Stimulated activated CD8-positive, alpha-beta memory T cell treated with anti-CD3 and anti-CD28 coated beads, Interleukin-15, amount 100 ng/mL, for 4 hours (primary cell): Measurements from ENCODE around the gene EFNA5.
"Not testable (repeated sequence)": the region's sequence is repeated elsewhere in the genome, so short reads cannot be mapped to it uniquely, and the experiment has no call there.

Source experiments
- DNase-seq, 2 donors: peaks; one replicate each; pipeline ENCODE4 v3.0.0-alpha.2; 2020; ENCODE audit warnings: low read depth in 2 of 2

EFNA5 gene

DNA sequence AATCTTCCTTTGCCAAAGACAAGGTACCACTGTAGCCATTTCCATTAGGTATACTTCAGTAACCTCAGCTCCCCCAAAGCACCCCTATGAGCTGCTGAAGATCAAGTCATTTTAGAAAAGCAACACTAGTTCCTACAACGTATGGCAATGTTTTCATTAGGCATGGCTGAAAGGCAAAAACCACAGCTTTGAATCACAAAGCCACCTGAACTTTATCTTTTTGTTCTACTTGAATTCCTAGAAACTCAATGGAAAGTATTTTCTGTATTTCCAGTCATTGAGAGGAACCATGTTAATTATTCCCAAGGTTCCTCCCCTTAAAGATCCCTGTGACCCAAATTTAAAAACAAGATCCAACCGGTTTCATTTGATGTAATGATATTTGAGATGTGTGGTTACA, 152.1 kb downstream of the EFNA5 start:
- DNase-seq: no peak

GRCh38 chr5:107518190-107518589, 152.5 kb downstream of the EFNA5 start:
- DNase-seq: no peak

DNA sequence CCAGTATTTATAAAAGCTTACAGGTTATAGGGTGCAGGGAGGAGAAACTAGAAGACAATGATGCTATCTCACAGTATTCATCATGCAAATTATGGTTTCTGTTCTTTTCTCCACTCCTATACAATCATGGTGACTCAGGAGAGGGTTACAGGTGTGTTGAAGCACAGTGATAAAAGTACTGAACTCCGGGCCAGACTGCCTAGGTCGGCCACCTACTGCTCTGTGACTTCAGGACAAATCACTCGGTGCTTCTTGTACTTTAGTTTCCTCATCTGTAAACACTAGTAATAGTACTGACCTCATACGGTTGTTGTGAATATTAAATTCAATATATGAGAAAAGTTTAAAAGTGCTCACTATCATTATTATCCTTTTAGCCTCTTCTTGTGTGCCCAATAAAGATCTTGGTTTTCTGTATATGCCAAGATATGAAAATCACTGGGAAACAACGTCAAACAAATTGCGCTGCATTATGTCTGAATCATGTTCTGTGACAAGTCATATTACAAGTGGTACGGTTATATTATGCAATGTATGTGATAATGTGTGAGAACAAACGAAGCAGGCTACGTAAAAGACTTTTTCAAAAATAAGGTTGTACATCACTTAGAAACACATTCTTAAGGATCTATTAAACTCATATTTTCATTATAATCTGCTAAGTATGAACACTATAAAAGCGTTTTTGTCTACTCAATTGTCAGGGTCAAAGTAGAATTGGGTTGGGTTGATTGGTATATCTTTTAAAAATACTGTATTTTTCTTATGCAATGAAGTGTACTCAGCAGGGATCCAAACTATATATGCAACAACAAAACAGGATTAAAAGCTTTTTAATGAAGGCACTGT, 153.3 kb downstream of the EFNA5 start:
- no peak for DNase-seq

- DNase-seq: no peak
Observed at GRCh38 chr5:107516452-107517184, 154.1 kb downstream of the EFNA5 start.

GRCh38 chr5:107515521-107516080, 155.1 kb downstream of the EFNA5 start:
- DNase-seq: no peak

- no peak for DNase-seq
Observed at GRCh38 chr5:107514305-107514704, 156.4 kb downstream of the EFNA5 start.

DNA sequence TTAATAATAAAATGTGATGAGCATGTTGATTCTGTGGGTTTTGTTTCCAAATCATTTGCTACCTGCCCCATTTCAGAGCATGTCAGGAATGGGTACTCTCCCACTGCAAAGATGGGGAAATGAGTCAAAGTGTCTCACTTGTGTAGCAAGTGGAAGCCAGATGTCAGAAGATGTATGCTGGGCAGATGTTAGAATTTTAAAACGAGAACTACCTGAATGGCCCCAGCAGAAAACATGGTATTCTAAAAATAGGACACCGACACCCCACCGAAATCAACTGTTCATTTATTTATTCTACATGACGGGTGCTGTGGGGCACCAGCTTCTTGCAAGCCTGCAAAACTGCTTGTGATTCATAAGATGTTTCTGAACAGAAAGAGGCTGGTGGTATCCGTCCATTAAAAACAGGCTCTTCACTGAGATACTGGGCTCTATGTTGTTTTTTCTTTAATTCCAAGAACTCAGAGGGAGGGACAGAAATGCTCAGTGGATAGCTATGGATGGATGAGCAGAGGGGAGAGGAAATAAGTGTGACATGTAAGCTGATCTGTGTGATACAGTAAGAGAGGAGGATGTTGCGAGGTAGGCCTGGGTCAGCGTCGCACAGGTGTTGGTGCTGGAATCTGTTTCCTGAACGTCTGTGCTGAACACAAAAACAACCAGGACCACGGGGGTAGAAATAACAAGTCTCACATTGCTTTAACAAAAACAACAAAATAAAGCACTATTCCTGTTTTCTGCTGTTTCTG, 157.2 kb downstream of the EFNA5 start:
- no peak for DNase-seq

GRCh38 chr5:107512029-107512428, 158.7 kb downstream of the EFNA5 start:
- DNase-seq: no peak

DNA sequence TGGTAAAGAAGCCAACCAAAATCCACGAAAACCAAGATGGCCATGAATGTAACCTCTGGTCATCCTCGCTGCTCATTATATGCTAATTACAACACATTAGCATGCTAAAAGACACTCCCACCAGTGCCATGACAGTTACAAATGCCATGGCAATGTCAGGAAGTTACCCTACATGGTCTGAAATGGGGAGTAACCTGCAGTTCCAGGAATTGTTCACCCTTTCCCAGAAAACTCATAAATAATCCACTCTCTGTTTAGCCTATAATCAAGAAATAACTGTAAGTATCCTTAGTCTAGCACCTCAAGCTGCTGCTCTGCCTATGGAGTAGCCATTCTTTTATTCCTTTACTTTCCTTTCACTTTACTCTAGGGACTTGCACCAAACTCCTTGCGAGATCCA, 160.6 kb downstream of the EFNA5 start:
- no peak for DNase-seq

DNA sequence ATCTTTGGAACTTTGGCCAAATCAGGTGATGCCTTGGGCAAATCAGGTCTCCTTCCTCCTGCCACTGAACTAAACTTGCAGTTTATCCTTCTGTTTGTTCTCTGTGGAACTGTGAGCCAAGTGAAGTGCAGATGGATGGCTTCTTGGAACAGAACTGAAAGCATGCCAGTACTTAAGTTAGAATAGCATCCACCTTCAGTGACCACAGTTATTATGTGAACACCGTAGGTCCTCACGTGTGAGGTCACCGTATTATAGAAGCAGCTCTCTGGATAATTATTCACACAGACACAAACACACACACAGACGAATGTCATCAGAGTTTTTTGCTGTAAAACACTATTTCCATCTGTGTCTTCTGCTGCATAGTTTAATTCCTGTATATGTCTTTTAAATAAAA, 162.6 kb downstream of the EFNA5 start:
- DNase-seq: no peak

DNA sequence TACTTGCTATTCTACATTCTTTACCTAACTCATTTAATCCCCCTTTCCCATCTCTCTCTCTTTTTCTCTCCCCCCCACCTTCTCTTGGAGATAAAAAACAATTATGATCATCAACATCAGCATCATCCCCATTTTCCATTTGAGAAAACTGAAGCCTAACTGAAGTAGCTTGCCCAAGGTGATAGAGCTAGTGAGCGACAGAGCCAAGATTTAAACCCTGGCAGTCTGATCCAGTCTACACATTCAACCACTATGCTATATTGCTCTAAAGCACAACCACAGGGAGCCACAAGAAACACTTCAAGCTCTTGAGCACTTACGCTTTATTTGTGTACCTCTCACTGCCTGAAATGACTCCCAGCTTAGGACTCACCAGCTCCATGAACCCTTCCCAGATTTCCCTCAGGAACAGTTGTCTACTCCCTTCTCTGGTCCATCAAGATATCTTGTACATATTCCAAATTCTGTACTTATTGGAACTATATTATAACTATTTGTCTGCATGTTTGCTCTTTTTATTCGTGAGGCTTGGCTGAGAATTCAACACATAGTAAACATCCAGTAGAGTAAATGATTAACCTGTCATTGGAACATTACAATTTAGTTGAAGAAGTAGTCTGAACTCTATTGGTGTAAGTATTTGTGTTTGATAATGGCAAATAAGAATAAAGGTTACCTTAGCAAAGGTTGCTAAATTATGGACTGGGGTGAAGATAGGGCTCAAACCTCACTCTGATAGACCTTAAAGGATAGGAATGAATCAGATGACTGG, 164.8 kb downstream of the EFNA5 start:
- no peak for DNase-seq

DNA sequence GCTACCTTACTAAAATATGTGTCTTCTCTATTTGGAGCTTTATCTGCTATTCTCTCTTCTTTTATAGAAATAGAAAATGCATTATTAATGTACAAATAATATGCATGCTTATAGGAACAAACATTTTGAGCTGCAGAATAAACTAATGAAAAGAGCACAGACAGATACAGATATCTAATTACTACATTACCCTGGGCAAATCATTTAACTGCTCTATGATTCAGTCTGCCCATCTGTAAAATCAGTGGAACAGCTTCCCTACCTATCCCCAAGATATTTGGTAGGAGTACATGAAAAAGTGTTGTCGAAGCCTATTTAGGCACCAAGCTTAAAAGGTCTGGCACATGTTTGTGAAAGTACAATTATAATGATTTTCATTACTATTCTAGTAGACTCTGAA, 166.3 kb downstream of the EFNA5 start:
- no peak for DNase-seq

DNA sequence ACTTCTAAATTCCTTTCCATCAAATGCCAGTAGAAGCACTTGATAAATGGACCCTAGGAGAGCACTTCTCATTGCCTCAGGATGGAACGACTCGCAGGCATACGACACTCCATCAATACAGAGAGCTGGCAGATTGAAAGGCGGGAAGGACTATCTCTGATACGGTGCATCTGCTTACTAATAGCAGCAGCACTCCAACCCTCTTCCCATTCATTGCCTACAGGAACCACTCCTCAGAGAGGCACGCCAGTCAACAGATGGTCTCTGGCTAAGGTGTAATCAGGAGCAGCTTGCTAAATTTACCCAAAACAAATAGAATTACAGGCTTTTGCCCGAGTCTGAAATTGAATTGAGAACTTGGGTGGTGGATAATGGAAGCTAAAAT, 168.1 kb downstream of the EFNA5 start:
- no peak for DNase-seq

GRCh38 chr5:107501965-107502675, 168.6 kb downstream of the EFNA5 start:
- no peak for DNase-seq

GRCh38 chr5:107500840-107501239, 169.9 kb downstream of the EFNA5 start:
- DNase-seq: no peak

DNA sequence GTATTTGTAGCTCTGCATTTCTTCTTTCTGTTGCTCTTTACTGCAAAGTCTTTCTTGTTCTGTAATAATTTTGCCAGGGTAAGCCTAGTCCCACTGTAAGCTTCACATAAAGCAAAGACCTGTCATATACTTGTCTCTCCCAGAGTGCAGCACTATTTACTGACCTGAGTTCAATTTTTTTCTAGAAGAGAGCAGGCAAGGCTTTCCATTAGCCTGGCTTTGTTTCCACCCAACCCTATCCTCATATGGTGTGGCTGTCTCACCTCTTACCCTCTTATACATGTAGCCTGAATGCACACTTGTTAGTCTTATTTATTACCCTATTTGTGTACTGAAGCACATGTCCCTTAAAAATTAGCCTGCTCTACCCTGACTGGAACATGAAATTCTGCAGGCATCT, 170.4 kb downstream of the EFNA5 start:
- no peak for DNase-seq

- no peak for DNase-seq
Observed at GRCh38 chr5:107499776-107500175, 171.0 kb downstream of the EFNA5 start.

GRCh38 chr5:107499237-107499636, 171.5 kb downstream of the EFNA5 start:
- no peak for DNase-seq

- DNase-seq: no peak
Observed at GRCh38 chr5:107496466-107496865, 174.3 kb downstream of the EFNA5 start.

- DNase-seq: not testable (repeated sequence)
Observed at GRCh38 chr5:107494129-107494528, 176.6 kb downstream of the EFNA5 start.

DNA sequence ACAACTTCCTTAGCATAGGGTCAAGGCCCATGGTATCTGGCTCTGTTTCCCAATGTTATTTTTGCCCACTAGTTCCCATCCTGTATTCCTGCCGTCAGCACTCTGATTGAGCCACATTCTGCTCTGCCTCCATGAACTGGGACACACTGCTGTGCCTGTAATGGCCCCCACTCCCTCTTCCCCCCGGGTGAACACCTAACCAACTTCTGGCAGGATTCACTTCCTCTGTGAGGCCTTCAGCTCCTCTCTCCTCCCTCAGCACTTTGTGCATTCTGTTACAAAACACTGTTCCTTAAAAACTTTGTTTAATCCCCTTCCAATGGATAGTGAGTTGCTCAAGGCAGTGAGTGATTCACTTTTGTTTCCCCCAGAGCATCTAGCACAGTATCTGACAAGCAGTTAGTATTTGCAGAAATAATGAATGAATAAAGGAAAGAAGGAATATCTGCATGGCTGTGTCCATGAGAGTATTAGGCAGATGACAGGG, 183.6 kb downstream of the EFNA5 start:
- no peak for DNase-seq
